Hematopoietic multipotent progenitor cell treated with erythropoietin and hydrocortisone succinate and interleukin-3 and kit ligand, for 17 days (in vitro differentiated cells): ENCODE results near the gene RFX3.

ENCODE experiments used
- DNase-seq: peaks from one replicate; pipeline ENCODE4 v3.0.0-alpha.2; 2015; ENCODE audit warnings: low spot score

RFX3 gene

DNA sequence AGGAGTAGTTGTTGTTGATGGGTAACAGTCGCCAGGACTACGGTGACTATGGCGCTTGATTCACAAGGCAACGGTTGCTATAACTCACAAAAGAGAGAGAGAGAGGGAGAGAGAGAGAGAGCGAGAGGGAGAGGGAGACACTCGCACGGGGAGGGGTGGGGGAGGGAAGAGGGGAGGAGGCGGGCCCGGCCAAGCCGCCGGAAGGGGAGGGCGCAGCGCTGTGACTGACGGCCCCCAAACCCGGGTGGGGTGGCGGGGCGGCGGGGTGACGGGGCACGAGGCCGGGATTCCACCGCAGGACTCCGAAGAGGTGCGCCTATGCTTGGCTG lies at the start of gene RFX3:
TSS of gene RFX3 (minus strand) at position 166 of the 329 bp plus-strand sequence. CDS start 130,413 bp downstream, outside the sequence.
- peak; percentile 91 for DNase-seq

DNA sequence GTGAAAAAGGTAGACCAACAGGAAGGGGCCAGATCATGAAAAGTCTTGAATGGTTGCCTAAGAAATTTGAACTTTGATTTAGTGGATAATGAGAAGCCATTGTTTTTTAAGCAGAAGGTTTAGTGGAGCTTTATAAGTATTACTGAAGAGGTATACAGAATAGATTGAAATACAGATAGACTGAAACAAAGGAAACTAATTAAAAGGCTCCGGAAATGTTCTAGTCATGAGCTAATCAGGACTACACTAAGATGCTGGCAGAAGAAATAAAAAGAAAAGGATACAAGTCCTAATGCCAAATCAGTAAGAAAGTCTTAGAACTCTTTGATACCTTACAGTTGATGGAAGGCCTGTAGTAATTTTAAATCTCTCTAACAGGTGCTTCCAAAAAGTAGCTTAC lies 45.7 kb upstream of the RFX3 start:
- DNase-seq = no peak

DNA sequence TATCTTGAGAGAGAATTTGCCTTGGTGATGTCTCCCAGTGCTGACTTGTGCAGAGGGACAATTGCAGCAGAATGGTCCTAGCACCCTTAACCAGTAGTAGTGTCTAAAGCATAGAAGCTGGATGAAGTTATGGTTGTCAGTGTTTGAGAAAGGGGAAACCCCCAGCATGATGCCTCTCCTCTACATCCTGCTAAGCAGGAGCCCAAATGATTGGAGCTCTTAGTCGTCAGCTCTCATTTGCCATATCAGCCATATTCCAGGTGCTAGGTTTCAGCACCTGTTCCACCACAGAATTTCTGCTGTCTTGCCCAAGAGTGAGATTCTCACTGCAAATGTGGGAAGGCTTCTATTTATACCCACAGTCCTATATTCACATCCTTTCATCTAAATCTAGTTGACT lies 43.7 kb upstream of the RFX3 start:
- DNase-seq = no peak

DNA sequence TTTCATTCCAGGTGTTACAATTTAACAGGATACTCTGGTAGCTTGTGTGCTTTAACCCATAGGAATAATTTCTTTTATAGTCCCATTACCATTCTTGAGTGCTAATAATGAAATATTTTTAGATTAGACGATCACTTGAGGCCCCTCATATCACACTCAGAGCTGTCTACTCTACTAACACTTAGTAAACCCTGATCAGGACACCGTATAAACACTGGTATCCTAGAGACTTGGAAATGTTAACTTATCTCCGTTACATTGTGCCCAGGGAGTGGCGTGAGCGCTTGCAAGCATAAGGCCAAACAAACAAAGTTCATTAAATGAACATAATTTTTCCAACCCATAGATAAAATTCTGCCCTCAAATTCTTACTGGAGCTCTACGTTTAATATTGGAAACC lies 42.2 kb upstream of the RFX3 start:
- no peak for DNase-seq

DNA sequence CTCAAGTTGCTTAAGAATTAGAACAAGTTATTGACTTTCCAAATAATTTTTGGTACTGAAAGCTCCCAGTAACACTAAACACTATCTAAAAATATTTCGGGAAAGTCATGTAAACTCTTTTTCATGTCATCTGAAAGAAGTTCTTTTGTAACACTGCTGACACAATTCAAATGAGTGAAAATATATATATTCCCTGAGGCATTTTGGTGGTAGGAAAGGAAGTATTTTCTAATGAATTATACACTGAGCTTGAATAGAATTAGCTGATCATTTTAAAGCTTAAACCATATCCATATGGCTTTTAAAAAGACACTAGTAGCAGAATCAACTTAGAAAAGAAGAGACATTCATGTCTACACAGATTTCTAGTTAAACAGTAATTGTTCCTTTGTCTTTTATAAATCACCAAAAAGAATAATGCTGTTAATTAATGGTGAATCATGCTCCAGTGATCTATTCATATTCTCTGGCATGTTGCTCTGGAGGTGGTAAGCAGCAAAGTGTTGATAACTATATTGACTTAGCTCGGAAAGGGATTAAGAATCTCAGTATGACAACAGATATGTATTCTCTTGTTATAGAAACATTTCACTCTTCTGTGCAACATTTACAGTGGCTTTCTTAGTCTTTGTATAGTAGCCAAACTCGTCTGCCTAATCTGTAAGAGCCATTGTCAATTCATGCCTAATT lies 27.4 kb upstream of the RFX3 start:
- no peak for DNase-seq

DNA sequence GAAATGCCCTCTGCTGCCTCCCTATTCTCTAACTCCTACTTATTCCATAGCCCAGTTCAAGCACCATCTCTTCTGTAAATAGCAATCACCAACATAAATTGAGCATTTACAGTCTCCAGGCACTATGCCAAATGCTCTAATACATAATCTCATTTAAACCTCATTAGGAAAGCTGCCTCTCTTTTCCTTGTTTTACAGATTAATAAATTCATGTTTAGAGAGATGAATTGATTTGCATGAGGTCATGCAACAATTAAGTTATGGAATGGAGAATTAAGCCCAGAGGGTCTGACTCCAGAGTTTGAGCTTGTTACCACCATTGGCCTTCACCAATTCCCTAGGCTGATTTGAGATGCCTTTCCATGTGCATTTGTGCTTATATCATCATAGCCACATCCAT lies 23.4 kb upstream of the RFX3 start:
- DNase-seq = peak; percentile 34

DNA sequence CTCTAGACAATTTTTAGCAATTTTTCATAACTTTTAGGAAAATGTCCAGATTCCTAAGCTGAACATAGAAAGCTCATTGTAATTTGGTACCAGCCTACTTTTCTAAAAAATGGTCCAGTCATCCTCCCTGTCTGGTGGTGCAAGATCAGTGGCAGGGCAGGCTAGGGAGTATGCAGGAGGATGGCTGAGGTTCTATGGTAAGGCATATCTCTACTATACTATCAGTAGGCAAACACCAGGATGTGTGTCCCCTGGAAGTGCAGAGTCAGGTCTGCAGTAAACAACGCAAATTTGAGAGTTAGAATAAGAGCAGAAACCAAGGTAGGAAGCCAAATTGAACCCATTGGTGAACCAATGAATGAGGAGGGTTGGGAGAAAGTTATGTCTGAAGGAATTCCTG lies 22.8 kb upstream of the RFX3 start:
- DNase-seq = peak; percentile 65

DNA sequence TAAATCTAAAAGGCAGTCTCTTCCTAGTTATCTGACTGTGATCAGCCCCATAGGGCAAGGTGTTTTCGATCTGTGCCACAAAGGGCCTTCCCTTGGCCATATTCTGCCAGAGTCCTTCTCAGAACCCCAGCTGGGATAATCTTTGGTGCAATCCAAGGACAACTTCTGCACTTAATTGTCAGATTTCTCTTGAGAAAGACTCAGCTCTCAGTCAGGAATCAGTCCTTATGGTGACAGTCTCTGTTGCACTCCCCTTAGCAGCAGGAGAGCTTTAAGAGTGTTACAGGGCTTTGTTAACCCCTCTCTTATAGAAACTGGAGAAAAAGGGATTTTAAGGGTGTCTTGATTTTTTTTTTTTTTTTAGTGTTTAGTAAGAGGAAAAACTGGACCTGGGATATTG lies 15.4 kb upstream of the RFX3 start:
- no peak for DNase-seq

- DNase-seq = no peak
Observed at GRCh38 chr9:3534614-3535404, 9.0 kb upstream of the RFX3 start.

DNA sequence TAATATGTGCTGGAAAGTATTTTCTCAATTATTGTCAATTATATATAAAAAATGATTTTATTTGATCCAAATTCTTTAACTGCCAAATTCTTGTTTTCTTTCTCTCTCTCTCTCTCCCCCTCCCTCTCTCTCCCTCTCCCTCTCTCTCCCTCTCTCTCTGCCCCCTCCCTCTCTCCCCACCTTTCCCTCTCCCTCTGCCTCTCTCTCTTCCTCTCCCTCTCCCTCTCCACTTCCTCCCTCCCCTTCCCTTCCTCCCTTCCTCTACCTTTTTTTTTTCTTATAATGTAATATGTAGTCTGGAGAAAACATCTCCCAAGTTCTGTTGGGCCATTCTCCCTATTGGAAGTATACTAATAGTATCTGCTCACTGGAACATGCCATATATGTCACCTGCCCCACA lies 6.4 kb upstream of the RFX3 start:
- no peak for DNase-seq

GRCh38 chr9:3528451-3528850 lies 2.6 kb upstream of the RFX3 start:
- peak; percentile 71 for DNase-seq

DNA sequence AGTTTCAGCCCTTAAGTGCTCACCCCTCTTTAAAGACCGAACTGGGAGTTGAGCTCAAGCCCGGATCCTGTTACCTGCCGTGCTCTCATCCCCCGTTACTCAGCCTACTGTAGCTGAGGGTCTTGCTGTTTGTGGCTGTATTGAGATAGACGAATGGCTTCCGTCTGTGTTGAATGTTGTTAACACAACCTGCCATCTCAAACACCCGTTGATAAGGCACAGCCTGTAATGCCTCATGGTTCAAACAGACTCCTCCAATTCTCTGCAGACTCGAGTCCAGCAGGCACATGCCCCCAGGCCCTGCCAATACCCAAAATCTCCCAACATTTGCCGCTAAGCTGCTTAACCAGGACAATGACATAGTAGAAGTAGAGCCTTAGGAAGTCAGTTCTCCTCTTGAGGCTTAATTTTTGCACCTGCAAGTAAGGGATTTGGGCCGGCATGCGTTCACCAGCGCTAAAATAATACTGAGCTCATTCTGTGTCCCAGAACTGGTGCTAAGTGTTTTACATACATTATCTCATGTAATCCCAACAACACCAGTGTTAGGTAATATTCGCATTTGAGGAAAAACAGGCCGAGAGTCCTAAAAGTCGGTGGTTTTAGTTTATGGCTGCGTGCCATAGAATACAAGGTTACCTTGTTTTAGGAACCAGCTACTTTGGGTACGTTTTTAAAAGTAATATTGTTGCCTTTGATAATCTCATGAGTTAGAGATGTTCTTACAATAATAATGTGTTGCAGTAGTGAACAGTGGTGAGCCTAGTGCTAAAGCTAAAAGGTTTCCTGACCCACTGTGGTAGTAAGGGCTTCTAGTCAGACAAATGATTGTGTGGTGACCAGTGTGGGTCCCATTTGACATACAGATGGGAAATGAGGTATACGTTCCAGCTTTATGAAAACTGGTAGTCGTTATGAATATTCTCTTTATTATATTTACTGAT lies 1.5 kb upstream of the RFX3 start:
- DNase-seq = peak; percentile 68

DNA sequence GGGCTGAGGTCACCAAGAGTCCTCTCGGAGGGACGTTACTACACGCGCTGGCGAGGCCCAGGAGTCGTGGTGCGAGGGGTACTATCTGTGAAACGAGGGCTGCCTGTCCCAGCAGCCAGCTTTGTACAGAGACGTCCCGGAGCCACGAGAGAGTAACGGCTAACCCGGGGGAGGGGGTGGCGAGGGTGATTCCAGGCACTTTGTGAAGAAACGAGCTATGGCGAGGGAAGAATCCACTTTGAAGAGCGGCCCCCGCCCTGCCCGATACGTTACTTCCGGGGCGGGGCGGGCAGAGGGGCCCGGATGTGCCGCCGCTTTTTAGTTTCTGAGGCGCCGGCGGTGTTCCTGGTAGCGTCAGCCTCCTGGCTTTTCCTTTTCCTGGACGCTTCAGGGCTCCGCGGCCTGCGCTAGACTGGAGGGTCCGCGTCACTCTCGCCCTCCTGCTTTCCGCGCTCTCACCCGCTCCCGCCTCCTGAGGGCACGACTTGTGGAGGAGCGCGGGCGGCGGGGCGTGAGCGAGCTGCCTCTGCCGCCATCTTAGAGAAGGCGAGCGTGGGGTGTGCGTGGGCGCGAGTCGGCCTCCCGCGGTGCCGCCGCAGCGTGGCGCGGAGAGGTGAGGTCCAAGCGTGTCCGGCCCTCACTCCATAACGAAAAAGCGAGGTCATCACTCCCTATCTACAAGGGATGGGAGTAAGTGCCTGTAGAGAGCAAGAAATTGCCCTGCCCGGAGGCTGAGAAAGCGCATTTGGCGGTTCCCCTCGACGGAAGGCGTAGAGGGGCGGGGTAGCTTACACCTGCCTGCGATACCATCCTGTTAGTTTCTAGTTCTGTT lies 580 bp upstream of the RFX3 start:
- peak; percentile 90 for DNase-seq

DNA sequence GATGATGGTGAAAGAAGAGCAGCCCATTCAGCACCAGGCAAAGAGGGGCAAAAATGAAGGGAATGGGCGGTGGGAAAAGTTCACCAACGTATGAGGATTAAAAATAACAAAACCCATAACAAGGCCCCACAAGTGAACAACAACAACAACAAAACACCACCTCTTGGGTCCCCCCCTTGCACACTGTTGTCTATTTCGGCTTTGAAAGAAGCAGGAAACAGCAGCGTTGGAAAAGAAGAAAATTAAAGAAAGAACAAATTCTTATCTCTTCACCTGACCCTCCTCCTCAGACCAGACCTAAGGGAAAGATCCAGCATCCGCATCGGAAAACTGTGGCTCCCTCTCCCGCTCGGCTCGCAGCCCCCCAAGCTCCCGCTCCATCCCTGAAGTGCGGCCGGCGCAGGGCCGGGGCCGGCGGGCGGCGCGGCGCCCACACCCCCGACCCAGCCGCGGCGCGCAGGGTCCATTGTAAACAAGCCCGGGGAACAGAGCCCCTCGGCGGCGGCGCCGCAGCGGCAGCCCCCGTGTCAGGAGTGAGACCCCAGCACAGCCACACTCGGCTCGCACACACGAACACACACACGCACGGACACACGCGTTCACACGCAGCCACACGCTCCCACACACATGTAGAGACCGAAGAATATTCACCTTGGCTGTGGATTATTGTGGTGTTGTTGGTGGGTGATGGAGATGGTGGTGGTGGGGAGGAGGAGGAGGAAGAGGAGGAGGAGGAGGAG lies 535 bp downstream of the RFX3 start:
- DNase-seq = peak; percentile 56

DNA sequence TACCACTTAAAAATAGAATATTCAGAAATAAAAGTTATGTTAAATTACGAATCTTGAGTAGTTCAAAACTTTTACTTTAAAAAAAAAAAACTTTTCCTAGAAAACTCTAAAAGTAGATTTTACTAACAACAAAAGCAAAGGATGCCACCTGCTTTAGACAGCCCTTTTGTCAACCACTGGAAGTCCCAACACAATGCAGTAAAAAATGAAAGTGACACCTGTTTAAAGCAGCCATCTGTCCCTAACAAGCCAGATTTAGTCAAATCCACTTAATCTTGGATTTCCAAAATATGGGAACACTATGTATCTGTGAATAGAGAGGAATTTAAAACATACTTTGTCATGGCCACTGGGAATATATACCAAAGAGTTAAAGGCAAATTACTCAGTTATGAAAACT lies 3.8 kb downstream of the RFX3 start:
- no peak for DNase-seq

DNA sequence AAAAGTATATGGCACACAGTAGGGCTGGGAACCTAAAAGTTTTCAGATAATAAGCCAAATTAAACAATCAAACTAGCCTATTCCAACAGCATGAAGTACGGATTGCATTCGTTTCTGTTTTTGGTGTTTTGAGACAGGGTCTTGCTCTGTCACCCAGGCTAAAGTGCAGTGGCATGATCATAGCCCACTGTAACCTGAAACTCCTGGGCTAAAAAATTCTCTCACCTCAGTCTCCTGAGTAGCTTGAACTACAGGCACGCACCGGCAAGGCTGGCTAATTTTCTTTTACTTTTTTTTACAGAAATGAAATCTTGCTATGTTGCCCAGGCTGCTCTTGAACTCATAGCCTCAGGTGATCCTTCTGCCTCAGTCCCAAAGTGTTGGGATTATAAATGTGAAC lies 5.2 kb downstream of the RFX3 start:
- no peak for DNase-seq

GRCh38 chr9:3517377-3518048 lies 8.3 kb downstream of the RFX3 start:
- no peak for DNase-seq

- no peak for DNase-seq
Observed at GRCh38 chr9:3516667-3517330, 9.0 kb downstream of the RFX3 start.

DNA sequence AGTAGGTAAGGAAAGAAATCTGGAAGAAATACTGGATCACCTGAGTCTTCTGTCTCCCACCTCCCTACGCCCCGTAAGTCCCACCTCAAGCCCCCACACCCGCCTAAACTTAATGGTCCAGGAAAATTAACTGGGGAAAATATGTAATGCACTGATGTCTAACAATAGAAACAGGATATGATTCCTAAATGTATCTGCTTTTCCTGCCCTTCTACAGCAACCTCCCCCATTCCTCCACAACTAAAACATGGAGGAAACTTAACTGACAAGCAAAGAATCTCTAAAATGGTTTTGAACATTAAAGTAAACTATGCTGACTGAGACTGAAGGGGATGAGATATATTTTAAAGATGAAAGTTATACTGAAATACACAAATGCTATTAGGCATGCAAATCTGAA lies 10.4 kb downstream of the RFX3 start:
- DNase-seq = no peak

GRCh38 chr9:3514786-3515185 lies 11.0 kb downstream of the RFX3 start:
- no peak for DNase-seq
